ENCODE results near the gene GOLGA7B.

Gene GOLGA7B

DNA sequence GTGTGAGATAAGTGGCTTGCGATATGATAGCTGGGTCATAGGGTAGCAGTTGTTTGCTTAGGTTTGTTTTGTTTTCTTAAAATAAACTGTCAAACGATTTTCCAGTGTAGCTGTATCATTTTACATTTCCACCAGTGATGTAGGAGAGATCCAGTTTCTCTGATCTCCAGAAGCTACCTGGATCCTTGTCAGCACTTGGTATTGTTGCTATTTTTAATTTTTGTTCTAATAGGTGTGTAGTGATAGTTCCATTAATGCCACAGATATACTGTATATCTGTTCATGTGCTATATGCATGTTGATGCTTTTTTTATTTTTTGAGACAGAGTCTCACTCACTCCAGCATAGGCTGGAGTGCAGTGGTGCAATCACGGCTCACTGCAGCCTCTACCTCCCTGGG lies 44.4 kb downstream of the GOLGA7B start:
- DNase-seq (ENCODE audit: low spot score) = no peak
- TF ChIP-seq, protein P1, sequence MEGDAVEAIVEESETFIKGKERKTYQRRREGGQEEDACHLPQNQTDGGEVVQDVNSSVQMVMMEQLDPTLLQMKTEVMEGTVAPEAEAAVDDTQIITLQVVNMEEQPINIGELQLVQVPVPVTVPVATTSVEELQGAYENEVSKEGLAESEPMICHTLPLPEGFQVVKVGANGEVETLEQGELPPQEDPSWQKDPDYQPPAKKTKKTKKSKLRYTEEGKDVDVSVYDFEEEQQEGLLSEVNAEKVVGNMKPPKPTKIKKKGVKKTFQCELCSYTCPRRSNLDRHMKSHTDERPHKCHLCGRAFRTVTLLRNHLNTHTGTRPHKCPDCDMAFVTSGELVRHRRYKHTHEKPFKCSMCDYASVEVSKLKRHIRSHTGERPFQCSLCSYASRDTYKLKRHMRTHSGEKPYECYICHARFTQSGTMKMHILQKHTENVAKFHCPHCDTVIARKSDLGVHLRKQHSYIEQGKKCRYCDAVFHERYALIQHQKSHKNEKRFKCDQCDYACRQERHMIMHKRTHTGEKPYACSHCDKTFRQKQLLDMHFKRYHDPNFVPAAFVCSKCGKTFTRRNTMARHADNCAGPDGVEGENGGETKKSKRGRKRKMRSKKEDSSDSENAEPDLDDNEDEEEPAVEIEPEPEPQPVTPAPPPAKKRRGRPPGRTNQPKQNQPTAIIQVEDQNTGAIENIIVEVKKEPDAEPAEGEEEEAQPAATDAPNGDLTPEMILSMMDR (IDR thresholded peaks at IDR 0.05; ENCODE audit: borderline replicate concordance, control extremely low read depth, extremely low read depth, insufficient read depth, missing control alignments) = no peak
- in situ Hi-C loops (cut with MboI; ENCODE audit: low sequenced_read_pairs, unreplicated experiment) = no loop called here

DNA sequence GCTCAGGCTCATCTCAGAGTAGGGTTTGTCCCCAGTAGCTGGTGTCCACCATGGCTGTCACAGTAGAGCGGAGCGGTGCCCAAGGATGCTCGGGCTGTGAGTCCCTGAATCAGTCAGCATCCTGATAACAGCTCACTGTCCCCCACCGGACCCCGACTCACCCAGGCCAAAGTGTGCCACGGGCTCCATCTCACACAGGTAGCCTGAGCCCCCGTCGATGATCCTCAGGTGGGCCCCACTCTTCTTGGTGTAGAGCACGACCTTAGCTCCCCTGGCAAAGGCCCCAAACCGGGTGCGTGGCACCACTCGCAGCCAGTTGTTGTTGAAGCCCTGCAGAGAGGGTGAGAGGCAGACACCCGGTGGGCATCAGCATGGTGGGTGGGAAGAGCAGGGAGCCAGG lies 45.4 kb downstream of the GOLGA7B start:
- in situ Hi-C loops (cut with MboI; ENCODE audit: low sequenced_read_pairs, unreplicated experiment) = no loop called here
- DNase-seq (ENCODE audit: low spot score) = no peak
- TF ChIP-seq, protein P1 (IDR thresholded peaks at IDR 0.05; ENCODE audit: borderline replicate concordance, control extremely low read depth, extremely low read depth, insufficient read depth, missing control alignments) = no peak

DNA sequence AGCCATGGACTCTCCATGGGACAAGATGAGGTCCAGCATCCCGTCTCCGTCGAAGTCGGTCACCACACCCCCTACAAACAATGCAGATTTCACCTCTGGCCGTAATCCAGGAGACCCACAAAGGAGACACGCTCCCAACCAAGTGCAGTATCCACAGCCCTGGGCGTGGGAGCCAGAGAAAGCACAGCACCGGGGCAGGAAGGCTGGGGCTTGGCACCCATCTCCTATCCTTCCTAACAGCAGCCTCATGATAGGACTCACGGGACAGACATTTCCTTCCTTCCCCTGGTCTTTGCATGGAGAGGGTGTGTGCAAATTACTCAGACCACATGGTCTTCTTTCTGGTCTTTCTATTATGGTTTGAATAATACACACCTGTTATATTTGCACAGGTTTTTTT lies 46.3 kb downstream of the GOLGA7B start:
- no peak for DNase-seq (ENCODE audit: low spot score)
- TF ChIP-seq, protein P1 (IDR thresholded peaks at IDR 0.05; ENCODE audit: borderline replicate concordance, control extremely low read depth, extremely low read depth, insufficient read depth, missing control alignments) = no peak
- in situ Hi-C loops (cut with MboI; ENCODE audit: low sequenced_read_pairs, unreplicated experiment) = no loop called here

GRCh38 chr10:97896756-97897358 lies 47.2 kb downstream of the GOLGA7B start:
- in situ Hi-C loops (cut with MboI; ENCODE audit: low sequenced_read_pairs, unreplicated experiment) = no loop called here
- TF ChIP-seq, protein P1 (IDR thresholded peaks at IDR 0.05; ENCODE audit: borderline replicate concordance, control extremely low read depth, extremely low read depth, insufficient read depth, missing control alignments) = no peak
- DNase-seq (ENCODE audit: low spot score) = no peak

- in situ Hi-C loops (cut with MboI; ENCODE audit: low sequenced_read_pairs, unreplicated experiment) = no loop called here
- no peak for DNase-seq (ENCODE audit: low spot score)
- TF ChIP-seq, protein P1 (IDR thresholded peaks at IDR 0.05; ENCODE audit: borderline replicate concordance, control extremely low read depth, extremely low read depth, insufficient read depth, missing control alignments) = no peak
These were observed 48.8 kb downstream of the GOLGA7B start for GRCh38 chr10:97898429-97898828.

- in situ Hi-C loops (cut with MboI; ENCODE audit: low sequenced_read_pairs, unreplicated experiment) = no loop called here
- no peak for DNase-seq (ENCODE audit: low spot score)
These were observed 51.7 kb downstream of the GOLGA7B start for GRCh38 chr10:97901381-97901780.

More at GRCh38 chr10:97901381-97901780, 51.7 kb downstream of the GOLGA7B start:
- TF ChIP-seq, protein P1 (IDR thresholded peaks at IDR 0.05; ENCODE audit: borderline replicate concordance, control extremely low read depth, extremely low read depth, insufficient read depth, missing control alignments) = no peak

All from GM13976 (cell line).